IPS-15b (cell line): Measurements from ENCODE around the gene BCDIN3D.
"Not testable (repeated sequence)": the region's sequence is repeated elsewhere in the genome, so short reads cannot be mapped to it uniquely, and the experiment has no call there.

Source experiments
- H3K27me3 ChIP-seq: one replicate; pipeline ENCODE4 v1.6.1; 2013; ENCODE audit warnings: low read length; ENCODE audit not compliant: control insufficient read depth, insufficient read depth
- H3K36me3 ChIP-seq: one replicate; pipeline ENCODE4 v1.6.1; 2013; ENCODE audit warnings: low read length; ENCODE audit not compliant: control insufficient read depth, insufficient read depth
- H3K4me1 ChIP-seq: one replicate; pipeline ENCODE4 v1.6.1; 2013; ENCODE audit warnings: mild to moderate bottlenecking, low read length; ENCODE audit not compliant: control insufficient read depth, insufficient read depth
- H3K4me3 ChIP-seq: one replicate; pipeline ENCODE4 v1.5.1; 2013; ENCODE audit warnings: low read depth, low read length
- H3K9ac ChIP-seq: one replicate; pipeline ENCODE4 v1.6.1; 2013; ENCODE audit warnings: low read depth, mild to moderate bottlenecking, low read length
- H3K9me3 ChIP-seq: one replicate; pipeline ENCODE4 v1.6.1; 2013; ENCODE audit warnings: mild to moderate bottlenecking, low read length; ENCODE audit not compliant: control insufficient read depth, insufficient read depth

Gene BCDIN3D

DNA sequence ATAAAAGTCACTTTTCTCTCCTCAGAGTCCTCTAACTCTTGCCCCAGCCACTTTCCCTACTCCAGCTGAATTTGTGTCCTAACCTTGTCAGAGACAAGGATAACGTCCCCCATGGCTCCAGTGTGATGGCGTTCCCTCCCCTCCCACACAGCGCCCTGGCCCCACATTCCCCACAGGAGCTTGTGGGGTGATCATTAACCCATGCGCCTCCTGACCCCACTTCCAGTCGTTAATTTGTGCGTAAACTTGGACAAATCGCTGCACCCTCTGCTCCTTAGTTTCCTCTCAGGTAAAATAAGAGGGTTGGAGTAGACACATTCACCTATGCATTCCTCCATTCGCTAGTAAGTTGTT lies 22.9 kb upstream of the BCDIN3D start:
- no peaks in the 10 kb centered on the region for H3K4me1 ChIP-seq
- no peaks in the 10 kb centered on the region for H3K36me3 ChIP-seq
- no peak overlapping the region for H3K9ac ChIP-seq
- H3K9me3 ChIP-seq = no peaks in the 10 kb centered on the region
- no peak overlapping the region for H3K4me3 ChIP-seq
- no peaks in the 10 kb centered on the region for H3K27me3 ChIP-seq

DNA sequence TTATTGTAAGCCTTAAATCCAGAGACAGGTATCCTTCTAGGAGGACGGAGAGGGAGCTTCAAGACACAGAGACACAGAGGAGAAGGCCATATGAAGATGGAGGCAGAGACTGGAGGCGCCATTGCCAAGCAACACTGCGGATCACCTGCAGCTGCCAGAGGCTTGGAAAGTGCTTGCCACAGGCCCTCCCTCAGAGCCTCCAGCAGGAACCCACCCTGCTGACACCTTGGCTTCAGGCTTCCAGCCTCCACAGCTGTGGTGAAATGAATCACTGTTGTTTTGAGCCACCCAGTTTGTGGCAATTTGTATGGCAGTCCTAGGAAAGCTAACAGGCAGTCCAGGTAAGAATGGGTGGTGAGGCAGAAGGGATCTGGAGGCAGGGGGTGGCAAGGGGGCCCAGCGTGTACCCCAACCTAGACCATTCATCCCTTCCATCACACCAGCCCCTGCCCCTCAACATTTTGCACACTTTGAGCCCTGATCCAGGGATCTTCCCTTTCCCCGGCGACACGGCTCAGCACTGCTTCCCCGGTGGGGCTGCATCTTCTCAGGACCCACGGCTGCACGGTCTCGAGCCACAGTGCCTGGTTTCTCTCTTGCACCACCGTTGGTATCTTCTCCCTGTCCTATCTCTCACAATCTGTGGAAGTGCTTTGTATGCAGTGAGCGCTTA lies 22.3 kb upstream of the BCDIN3D start:
- no peaks in the 10 kb centered on the region for H3K9me3 ChIP-seq
- H3K36me3 ChIP-seq = no peaks in the 10 kb centered on the region
- no peaks in the 10 kb centered on the region for H3K4me1 ChIP-seq
- no peak overlapping the region for H3K4me3 ChIP-seq
- H3K9ac ChIP-seq = no peak overlapping the region
- no peaks in the 10 kb centered on the region for H3K27me3 ChIP-seq

DNA sequence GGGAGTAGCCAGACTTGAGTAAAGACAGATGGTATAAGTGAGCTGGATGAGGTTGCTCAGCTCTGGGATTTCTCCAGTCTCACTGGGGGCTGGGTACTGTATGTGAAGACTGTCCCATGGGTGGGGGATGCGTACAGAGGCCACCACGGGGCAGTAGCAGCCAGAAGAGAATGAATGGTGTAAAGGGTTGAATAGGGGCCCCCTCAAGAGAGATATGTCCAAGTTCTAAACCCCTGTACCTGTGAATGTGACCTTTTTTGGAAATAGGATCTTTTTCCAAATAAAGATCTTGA lies 21.8 kb upstream of the BCDIN3D start:
- H3K9me3 ChIP-seq = no peaks in the 10 kb centered on the region
- H3K9ac ChIP-seq = no peak overlapping the region
- H3K4me3 ChIP-seq = no peak overlapping the region
- H3K4me1 ChIP-seq = no peaks in the 10 kb centered on the region
- no peaks in the 10 kb centered on the region for H3K27me3 ChIP-seq
- no peaks in the 10 kb centered on the region for H3K36me3 ChIP-seq

DNA sequence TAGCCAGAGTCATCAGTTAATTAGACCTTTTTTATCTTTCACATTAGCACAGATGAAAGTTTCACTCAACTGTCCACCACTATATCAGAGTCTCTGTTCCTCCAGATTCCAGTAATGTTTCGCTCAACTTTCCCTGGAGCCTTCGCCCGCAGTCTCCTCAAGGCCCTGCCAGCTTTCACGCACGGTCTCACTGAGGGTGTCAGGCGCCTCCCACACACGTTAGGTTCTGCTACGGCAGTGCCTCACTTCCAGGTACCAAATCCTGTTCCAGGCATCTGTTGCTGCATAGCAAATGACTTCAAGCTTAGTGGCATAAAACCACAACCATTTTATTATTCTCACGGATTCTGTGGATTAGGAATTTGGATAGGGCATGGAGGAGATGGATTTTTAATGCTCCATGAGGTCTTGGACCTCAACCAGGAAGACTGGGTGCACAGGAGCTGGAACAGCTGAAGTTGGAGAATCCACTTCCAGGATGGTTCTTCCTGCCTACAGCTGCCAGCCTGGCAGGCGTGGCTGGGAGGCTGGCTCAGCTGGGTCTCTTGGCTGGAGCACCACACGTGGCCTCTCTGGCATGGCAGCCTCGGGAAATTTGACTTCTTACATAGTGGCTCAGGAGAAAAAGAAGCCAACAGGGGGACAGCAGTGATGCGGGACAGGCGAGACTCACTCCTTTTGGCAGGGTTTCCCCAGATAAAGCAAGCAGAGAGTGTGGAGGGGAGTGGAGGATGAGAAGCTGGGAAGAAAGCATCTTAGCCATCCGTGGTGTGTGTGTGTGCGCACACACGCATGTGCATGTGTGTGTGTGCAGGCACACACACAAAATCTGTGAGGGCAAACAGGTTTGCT lies 21.3 kb upstream of the BCDIN3D start:
- Histone ChIP-seq H3K9ac (peak overlapping the region; percentile 37), H3K4me1 (no peaks in the 10 kb centered on the region), H3K4me3 (no peak overlapping the region), H3K27me3 (no peaks in the 10 kb centered on the region), H3K9me3 (no peaks in the 10 kb centered on the region), H3K36me3 (no peaks in the 10 kb centered on the region)

DNA sequence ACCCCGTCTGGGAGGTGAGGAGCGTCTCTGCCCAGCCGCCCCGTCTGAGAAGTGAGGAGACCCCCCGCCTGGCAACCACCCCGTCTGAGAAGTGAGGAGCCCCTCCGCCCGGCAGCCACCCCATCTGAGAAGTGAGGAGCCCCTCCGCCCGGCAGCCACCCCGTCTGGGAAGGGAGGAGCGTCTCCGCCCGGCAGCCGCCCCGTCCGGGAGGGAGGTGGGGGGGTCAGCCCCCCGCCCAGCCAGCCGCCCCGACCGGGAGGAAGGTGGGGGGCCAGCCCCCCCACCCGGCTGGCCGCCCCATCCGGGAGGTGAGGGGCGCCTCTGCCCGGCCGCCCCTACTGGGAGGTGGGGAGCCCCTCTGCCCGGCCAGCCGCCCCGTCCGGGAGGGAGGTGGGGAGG lies 18.0 kb upstream of the BCDIN3D start:
- H3K27me3 ChIP-seq, H3K4me1 ChIP-seq: not testable (repeated sequence)

DNA sequence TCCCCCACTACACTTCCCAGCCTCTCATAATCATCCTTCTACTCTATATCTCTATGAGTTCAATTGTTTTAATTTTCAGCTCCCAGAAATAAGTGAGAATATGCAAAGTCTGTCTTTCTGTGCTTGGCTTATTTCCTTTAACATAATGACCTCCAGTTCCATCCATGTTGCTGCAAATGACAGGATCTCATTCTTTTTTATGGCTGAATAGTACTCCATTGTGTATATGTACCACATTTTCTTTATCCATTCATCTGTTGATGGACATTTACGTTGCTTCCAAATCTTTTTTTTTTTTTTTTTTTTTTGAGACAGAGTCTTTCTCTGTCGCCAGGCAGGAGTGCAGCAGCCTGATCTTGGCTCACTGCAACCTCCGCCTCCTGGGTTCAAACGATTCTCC lies 13.0 kb upstream of the BCDIN3D start:
- not testable (repeated sequence) for H3K4me3 ChIP-seq, H3K27me3 ChIP-seq, H3K9me3 ChIP-seq, H3K4me1 ChIP-seq, H3K9ac ChIP-seq, H3K36me3 ChIP-seq

More for the DNA sequence above, 18.0 kb upstream of the BCDIN3D start:
- H3K4me3 ChIP-seq, H3K9ac ChIP-seq, H3K36me3 ChIP-seq, H3K9me3 ChIP-seq: not testable (repeated sequence)

DNA sequence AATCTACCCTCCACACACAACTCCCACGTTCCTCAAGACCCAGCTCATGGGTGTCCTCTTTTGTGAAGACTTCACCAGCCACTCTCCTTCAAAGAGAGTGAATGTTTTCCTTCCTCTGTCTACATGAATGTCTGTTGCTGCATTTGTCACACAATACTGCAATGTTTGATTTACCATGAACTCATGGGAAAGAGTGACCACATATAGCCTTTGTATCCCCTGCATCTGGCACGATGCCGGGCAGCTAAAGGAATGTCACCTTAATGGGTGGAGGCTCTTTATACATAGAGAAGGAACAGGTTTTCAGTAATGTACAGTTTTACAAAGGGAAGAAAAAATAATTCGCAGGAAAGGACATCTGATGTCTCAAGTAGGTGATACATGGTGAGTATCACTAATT lies 12.1 kb upstream of the BCDIN3D start:
- Histone ChIP-seq H3K27me3 (no peaks in the 10 kb centered on the region), H3K9ac (no peak overlapping the region), H3K4me1 (no peaks in the 10 kb centered on the region), H3K4me3 (no peak overlapping the region), H3K36me3 (no peaks in the 10 kb centered on the region), H3K9me3 (no peaks in the 10 kb centered on the region)

DNA sequence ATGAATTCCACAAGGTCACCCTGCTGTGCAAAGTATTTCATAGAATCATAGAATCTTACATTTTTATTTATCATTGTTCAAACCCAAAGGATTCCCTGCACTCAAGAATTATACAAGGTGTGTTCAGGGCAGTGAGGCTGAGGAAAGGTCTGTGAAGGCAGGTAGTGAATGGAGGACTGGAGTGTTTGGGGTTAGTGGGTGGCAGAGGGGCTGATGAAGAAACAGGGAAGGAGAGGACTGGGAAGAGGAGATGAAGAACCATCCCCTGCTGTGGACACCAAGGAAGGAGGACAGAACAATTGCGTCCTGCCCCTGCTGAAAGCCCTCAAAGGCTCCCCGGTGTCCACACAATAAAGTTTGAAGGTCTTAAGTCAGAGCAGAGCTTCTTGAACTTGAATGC lies 10.8 kb upstream of the BCDIN3D start:
- no peak overlapping the region for H3K9ac ChIP-seq
- no peaks in the 10 kb centered on the region for H3K27me3 ChIP-seq
- H3K4me3 ChIP-seq = no peak overlapping the region
- no peaks in the 10 kb centered on the region for H3K4me1 ChIP-seq
- no peaks in the 10 kb centered on the region for H3K9me3 ChIP-seq
- H3K36me3 ChIP-seq = no peaks in the 10 kb centered on the region

DNA sequence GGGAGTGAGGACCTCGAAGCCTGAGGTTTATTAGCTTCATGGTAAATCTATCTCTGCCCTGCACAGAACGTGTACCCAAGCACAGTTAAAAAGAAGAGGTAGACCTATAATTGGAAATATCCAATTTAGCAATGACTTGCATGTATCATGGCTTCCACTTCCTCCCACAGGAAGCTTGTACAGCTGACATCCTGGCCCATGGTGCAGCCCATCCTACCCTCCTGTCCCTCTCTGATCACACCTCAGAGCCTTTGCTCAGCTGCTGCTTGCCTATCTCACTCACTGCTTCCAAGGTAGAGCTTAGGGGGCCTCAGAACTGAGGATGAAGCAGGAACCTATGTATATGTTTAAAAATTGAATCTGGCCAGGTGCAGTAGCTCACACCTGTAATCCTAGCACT lies 4.3 kb upstream of the BCDIN3D start:
- Histone ChIP-seq H3K9ac (no peak overlapping the region), H3K4me1 (no peaks in the 10 kb centered on the region), H3K36me3 (no peaks in the 10 kb centered on the region), H3K9me3 (no peaks in the 10 kb centered on the region), H3K27me3 (peaks cover 4% of the 10 kb centered on the region), H3K4me3 (no peak overlapping the region)

DNA sequence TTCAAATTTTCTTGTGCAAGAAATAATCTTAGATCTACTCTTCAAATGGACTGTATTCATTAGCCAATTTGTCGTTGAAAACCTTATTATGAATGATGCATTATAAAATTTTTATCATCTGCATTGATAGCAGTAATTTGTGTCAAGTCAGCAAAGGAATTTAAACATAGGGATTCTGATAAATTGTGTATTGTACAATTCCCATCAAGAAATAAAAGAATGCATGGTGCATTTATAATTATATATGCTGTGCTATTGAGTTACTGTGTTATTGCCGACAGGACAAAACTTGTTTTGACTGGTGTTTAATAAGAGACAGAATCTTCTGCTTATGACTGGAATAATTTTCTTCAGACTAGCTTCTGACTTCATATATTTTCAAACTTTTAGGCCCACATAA lies 3.1 kb upstream of the BCDIN3D start:
- no peaks in the 10 kb centered on the region for H3K36me3 ChIP-seq
- H3K27me3 ChIP-seq = peaks cover 4% of the 10 kb centered on the region
- H3K9me3 ChIP-seq = no peaks in the 10 kb centered on the region
- no peak overlapping the region for H3K4me3 ChIP-seq
- H3K9ac ChIP-seq = no peak overlapping the region
- H3K4me1 ChIP-seq = peaks cover 3% of the 10 kb centered on the region

DNA sequence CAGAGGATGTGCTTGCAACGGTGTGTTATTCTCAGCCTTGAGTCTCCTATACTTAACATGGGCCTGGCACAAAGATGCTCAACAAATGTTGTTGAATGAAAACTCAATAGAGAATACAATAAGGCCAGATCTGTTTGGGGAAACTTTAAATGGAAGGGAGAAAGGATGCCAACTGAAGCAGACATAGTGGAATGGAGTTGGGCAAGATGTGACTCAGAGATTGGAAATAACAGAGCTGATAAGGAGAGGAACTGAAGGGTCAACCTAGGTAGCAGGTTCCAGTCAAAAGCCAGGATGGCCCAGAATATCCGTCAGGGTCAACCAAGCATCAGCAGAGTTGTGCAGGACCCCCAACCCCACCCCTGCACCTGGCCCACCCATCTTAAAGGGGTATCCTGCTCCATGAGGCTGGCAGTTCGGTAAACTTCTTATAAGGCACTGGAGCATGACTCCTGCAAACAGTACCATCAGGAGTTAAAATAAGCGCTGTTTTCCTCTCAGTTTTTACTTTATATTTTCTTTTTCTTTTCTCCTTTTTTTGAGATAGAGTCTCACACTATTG lies 1.1 kb upstream of the BCDIN3D start:
- Histone ChIP-seq H3K9ac (no peak overlapping the region), H3K4me1 (peaks cover 3% of the 10 kb centered on the region), H3K36me3 (no peaks in the 10 kb centered on the region), H3K9me3 (no peaks in the 10 kb centered on the region), H3K27me3 (peaks cover 4% of the 10 kb centered on the region), H3K4me3 (no peak overlapping the region)

DNA sequence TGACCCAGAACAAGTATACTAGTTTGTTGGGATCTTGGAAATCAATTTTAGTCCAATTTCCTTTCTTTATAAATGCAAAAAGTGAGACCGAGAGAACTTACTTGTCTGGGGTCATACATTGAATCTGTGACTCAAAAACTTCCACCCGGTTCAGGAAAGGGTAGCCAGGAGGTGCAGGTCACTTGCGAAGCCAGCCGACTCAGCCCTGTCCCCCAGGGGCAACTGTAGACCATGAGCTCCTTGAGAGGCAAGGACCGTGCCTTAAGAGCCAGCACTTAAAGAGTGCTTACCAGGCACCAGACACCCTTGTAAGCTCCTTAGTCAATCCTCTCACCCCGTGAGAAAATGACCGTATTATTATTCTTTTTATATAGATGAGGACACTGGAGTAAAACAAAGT lies 505 bp upstream of the BCDIN3D start:
- Histone ChIP-seq H3K4me1 (peaks cover 3% of the 10 kb centered on the region), H3K4me3 (peak overlapping the region; percentile 93), H3K9ac (peak overlapping the region; percentile 48), H3K36me3 (no peaks in the 10 kb centered on the region), H3K27me3 (peaks cover 3% of the 10 kb centered on the region), H3K9me3 (no peaks in the 10 kb centered on the region)
